Prostate gland (tissue), 2 donors: ENCODE results near the gene MYLK4.

ENCODE experiments used
- POLR2A ChIP-seq: fragments of 450-650 bp; IDR thresholded peaks from one replicate; pipeline ENCODE4 v1.6.1; 2016; ENCODE audit warnings: antibody characterized with exemption, mild to moderate bottlenecking
- POLR2AphosphoS5 ChIP-seq: sonication (generic); formaldehyde crosslinking; IDR thresholded peaks from one replicate; pipeline ENCODE4 v1.6.1; 2017; ENCODE audit warnings: antibody characterized with exemption
- TF ChIP-seq, protein P1 (sequence below), 4 experiments: fragments of 200-600 bp in 2 of 4; fragments of 450-650 bp in 2 of 4; sonication (generic) in 2 of 4; IDR thresholded peaks; 1 replicate in 3 of 4; 2 replicates in 1 of 4; pipeline ENCODE4 v1.5.1; 2016 to 2019; ENCODE audit warnings: antibody characterized with exemption in 4 of 4, mild to moderate bottlenecking in 2 of 4, moderate library complexity in 2 of 4

- TF ChIP-seq POLR2AphosphoS5 (no peak), POLR2A (no peak)
- TF ChIP-seq, protein P1, sequence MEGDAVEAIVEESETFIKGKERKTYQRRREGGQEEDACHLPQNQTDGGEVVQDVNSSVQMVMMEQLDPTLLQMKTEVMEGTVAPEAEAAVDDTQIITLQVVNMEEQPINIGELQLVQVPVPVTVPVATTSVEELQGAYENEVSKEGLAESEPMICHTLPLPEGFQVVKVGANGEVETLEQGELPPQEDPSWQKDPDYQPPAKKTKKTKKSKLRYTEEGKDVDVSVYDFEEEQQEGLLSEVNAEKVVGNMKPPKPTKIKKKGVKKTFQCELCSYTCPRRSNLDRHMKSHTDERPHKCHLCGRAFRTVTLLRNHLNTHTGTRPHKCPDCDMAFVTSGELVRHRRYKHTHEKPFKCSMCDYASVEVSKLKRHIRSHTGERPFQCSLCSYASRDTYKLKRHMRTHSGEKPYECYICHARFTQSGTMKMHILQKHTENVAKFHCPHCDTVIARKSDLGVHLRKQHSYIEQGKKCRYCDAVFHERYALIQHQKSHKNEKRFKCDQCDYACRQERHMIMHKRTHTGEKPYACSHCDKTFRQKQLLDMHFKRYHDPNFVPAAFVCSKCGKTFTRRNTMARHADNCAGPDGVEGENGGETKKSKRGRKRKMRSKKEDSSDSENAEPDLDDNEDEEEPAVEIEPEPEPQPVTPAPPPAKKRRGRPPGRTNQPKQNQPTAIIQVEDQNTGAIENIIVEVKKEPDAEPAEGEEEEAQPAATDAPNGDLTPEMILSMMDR (IDR thresholded peaks at IDR 0.05), result no peak
Observed at GRCh38 chr6:2663123-2663522, 87.6 kb downstream of the MYLK4 start.
